Nephron progenitor cell (in vitro differentiated cells): ENCODE measurements around the gene PPP1R16B.

Experiments
- DNase-seq: peaks from one replicate; pipeline ENCODE4 v3.0.0; 2021
- H3K27ac Mint-ChIP-seq: 2 replicates; pipeline ENCODE4 v1.8.0; 2021; ENCODE audit warnings: mild to moderate bottlenecking, moderate library complexity, mixed read lengths
- H3K27me3 Mint-ChIP-seq: 2 replicates; pipeline ENCODE4 v1.8.0; 2021; ENCODE audit warnings: mild to moderate bottlenecking, low read depth, mixed read lengths; ENCODE audit not compliant: poor library complexity
- H3K36me3 Mint-ChIP-seq: 2 replicates; pipeline ENCODE4 v1.8.0; 2021; ENCODE audit warnings: low read depth, mixed read lengths
- H3K4me1 Mint-ChIP-seq: 2 replicates; pipeline ENCODE4 v1.8.0; 2021; ENCODE audit warnings: mixed read lengths
- H3K4me3 Mint-ChIP-seq: 2 replicates; pipeline ENCODE4 v1.8.0; 2021; ENCODE audit warnings: mild to moderate bottlenecking, moderate library complexity, mixed read lengths
- H3K9me3 Mint-ChIP-seq: 2 replicates; pipeline ENCODE4 v1.8.0; 2021; ENCODE audit warnings: mild to moderate bottlenecking, moderate library complexity, mixed read lengths
- CTCF ChIP-seq: fragments of 200-600 bp; sonication (generic); IDR thresholded peaks from 2 replicates; pipeline ENCODE4 v1.5.0; 2021; ENCODE audit warnings: antibody characterized with exemption

PPP1R16B gene

DNA sequence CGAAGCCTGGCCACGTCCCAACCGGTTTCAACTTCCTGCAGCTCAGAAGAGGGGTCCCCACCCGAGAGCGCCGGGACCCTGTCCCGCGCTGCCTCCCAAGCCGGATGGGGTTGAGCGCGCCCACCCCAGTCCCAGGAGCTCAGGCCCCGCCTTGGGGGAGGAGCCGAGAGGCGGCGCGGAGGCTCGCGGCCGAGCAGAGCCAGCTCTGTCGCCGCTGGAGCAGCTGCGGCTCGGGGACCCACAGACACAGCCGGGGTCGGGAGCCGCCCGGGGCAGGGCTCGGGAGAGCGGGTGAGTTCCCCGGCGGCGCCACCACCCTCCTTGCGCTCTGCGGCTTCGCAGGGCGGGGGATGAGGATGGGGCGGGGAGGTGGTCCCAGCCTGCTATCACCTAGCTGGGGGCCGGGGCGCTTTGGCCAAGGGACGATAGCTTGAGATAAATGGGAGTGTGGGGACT, at the start of gene PPP1R16B:
PPP1R16B (plus strand) TSS at position 196 of the 456 bp plus-strand sequence. CDS start 30,229 bp downstream, outside the sequence.
- Mint-ChIP-seq H3K36me3 (no peaks in the 10 kb centered on the region), H3K27ac (no peak within 1 kb of the TSS), H3K4me1 (peaks cover 13% of the 10 kb centered on the region), H3K4me3 (peak within 1 kb of the TSS; percentile 83), H3K27me3 (peaks cover 81% of the 10 kb centered on the region), H3K9me3 (no peaks in the 10 kb centered on the region)
- DNase-seq: peak; percentile 85
- no peak for TF ChIP-seq CTCF

GRCh38 chr20:38757145-38757775, 48.2 kb upstream of the PPP1R16B start:
- Mint-ChIP-seq H3K4me3 (no peak overlapping the region), H3K9me3 (no peaks in the 10 kb centered on the region), H3K4me1 (peaks cover 9% of the 10 kb centered on the region), H3K27me3 (no peaks in the 10 kb centered on the region), H3K36me3 (peaks cover 74% of the 10 kb centered on the region), H3K27ac (no peak overlapping the region)
- no peak for TF ChIP-seq CTCF
- no peak for DNase-seq

GRCh38 chr20:38759106-38759505, 46.4 kb upstream of the PPP1R16B start:
- Mint-ChIP-seq H3K27me3 (no peaks in the 10 kb centered on the region), H3K4me1 (peaks cover 16% of the 10 kb centered on the region), H3K4me3 (no peak overlapping the region), H3K27ac (no peak overlapping the region), H3K36me3 (peaks cover 75% of the 10 kb centered on the region), H3K9me3 (no peaks in the 10 kb centered on the region)
- DNase-seq: no peak
- TF ChIP-seq CTCF: no peak

GRCh38 chr20:38760978-38761377, 44.5 kb upstream of the PPP1R16B start:
- no peaks in the 10 kb centered on the region for H3K9me3 Mint-ChIP-seq
- peaks cover 73% of the 10 kb centered on the region for H3K36me3 Mint-ChIP-seq
- TF ChIP-seq CTCF: no peak
- DNase-seq: no peak
- H3K27me3 Mint-ChIP-seq: no peaks in the 10 kb centered on the region
- no peak overlapping the region for H3K4me3 Mint-ChIP-seq
- H3K4me1 Mint-ChIP-seq: peaks cover 7% of the 10 kb centered on the region
- H3K27ac Mint-ChIP-seq: no peak overlapping the region

DNA sequence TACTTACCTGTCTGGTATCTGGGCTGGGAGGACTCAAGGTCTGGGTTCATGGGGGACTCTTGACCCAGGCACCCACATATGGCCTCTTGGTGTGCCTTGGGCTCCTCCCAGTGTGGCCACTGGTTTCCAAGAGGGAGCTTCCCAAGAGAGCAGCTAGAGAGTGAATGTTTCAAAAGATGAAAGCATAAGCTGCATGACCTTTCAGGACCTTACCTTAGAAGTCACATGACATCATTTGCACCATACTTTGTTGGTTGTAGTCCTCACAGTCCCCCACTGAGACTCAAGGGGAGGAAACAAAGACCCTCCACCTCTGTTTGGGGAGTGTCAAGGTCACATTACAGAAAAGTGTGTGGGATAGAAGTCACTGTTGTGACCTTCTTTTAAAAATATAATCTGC, 43.3 kb upstream of the PPP1R16B start:
- no peak for TF ChIP-seq CTCF
- Mint-ChIP-seq H3K9me3 (no peaks in the 10 kb centered on the region), H3K27me3 (no peaks in the 10 kb centered on the region), H3K4me3 (no peak overlapping the region), H3K27ac (no peak overlapping the region), H3K4me1 (peaks cover 7% of the 10 kb centered on the region), H3K36me3 (peaks cover 76% of the 10 kb centered on the region)
- DNase-seq: no peak

DNA sequence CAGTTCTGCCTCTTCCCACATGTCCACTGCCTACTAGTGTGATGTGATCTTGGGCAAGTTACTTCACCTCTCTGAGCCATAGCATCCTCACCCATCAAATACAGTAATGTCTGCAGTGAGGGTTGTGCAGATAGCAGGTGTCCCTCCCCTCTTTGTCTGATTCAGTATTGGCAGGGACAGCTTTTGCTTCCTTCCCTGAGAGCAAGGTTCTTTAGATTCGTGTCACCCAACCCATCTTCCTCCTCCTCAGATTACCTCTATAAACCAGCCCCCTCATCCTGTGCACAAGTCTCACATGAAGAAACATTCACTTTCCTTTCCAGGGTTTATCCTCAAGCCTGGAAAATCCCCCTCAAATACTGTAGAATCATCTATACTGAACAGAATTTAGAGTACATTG, 41.9 kb upstream of the PPP1R16B start:
- no peak for DNase-seq
- no peak overlapping the region for H3K27ac Mint-ChIP-seq
- H3K36me3 Mint-ChIP-seq: peaks cover 84% of the 10 kb centered on the region
- no peak overlapping the region for H3K4me3 Mint-ChIP-seq
- no peak for TF ChIP-seq CTCF
- peaks cover 7% of the 10 kb centered on the region for H3K4me1 Mint-ChIP-seq
- H3K9me3 Mint-ChIP-seq: no peaks in the 10 kb centered on the region
- H3K27me3 Mint-ChIP-seq: no peaks in the 10 kb centered on the region
